KG1 (cell line): ENCODE data around the gene PRKN.

Source experiments
- DNase-seq: peaks from one replicate; lab custom pipeline; 2025; lab: John Stamatoyannopoulos, UW

PRKN gene

GRCh38 chr6:162615016-162615705 lies 112.4 kb downstream of the PRKN start:
- peak; percentile 9 for DNase-seq

GRCh38 chr6:162613310-162613709 lies 114.3 kb downstream of the PRKN start:
- DNase-seq, result no peak

- DNase-seq, result no peak
Observed at GRCh38 chr6:162612613-162613012, 115.0 kb downstream of the PRKN start.

GRCh38 chr6:162610351-162610750 lies 117.2 kb downstream of the PRKN start:
- no peak for DNase-seq

GRCh38 chr6:162605881-162606280 lies 121.7 kb downstream of the PRKN start:
- no peak for DNase-seq

GRCh38 chr6:162603231-162604015 lies 124.1 kb downstream of the PRKN start:
- DNase-seq, result no peak

- no peak for DNase-seq
Observed at GRCh38 chr6:162602759-162603158, 124.8 kb downstream of the PRKN start.

GRCh38 chr6:162596676-162597075 lies 130.9 kb downstream of the PRKN start:
- no peak for DNase-seq

GRCh38 chr6:162591517-162591916 lies 136.0 kb downstream of the PRKN start:
- DNase-seq, result no peak

- no peak for DNase-seq
Observed at GRCh38 chr6:162581988-162582780, 145.4 kb downstream of the PRKN start.

- DNase-seq, result no peak
Observed at GRCh38 chr6:162580619-162581018, 146.9 kb downstream of the PRKN start.

GRCh38 chr6:162576016-162576415 lies 151.6 kb downstream of the PRKN start:
- DNase-seq, result no peak

- DNase-seq, result no peak
Observed at GRCh38 chr6:162572240-162572639, 155.3 kb downstream of the PRKN start.

GRCh38 chr6:162568266-162568665 lies 159.3 kb downstream of the PRKN start:
- no peak for DNase-seq

GRCh38 chr6:162562041-162562440 lies 165.5 kb downstream of the PRKN start:
- DNase-seq, result no peak

GRCh38 chr6:162560891-162561290 lies 166.7 kb downstream of the PRKN start:
- no peak for DNase-seq

GRCh38 chr6:162554531-162554930 lies 173.0 kb downstream of the PRKN start:
- no peak for DNase-seq

GRCh38 chr6:162546905-162547304 lies 180.7 kb downstream of the PRKN start:
- DNase-seq, result no peak

- no peak for DNase-seq
Observed at GRCh38 chr6:162543221-162543620, 184.3 kb downstream of the PRKN start.

- no peak for DNase-seq
Observed at GRCh38 chr6:162541019-162541601, 186.5 kb downstream of the PRKN start.

- DNase-seq, result no peak
Observed at GRCh38 chr6:162539321-162539720, 188.2 kb downstream of the PRKN start.

- DNase-seq, result no peak
Observed at GRCh38 chr6:162538643-162539064, 188.9 kb downstream of the PRKN start.
